HL-60 (cell line): Measurements from ENCODE around the gene AFAP1.

ENCODE experiments used
- GABPA ChIP-seq: IDR thresholded peaks from 2 replicates; pipeline ENCODE4 v1.6.1; 2012; ENCODE audit warnings: low read depth
- TF ChIP-seq, protein P1 (sequence below): IDR thresholded peaks from 2 replicates; pipeline ENCODE4 v1.6.1; 2012; ENCODE audit warnings: low read depth; ENCODE audit not compliant: insufficient replicate concordance
- TF ChIP-seq, protein P2 (sequence below): IDR thresholded peaks from one replicate; pipeline ENCODE4 v1.5.1; 2011; ENCODE audit warnings: low read length, control low read depth, inconsistent platforms; ENCODE audit not compliant: insufficient read depth

DNA sequence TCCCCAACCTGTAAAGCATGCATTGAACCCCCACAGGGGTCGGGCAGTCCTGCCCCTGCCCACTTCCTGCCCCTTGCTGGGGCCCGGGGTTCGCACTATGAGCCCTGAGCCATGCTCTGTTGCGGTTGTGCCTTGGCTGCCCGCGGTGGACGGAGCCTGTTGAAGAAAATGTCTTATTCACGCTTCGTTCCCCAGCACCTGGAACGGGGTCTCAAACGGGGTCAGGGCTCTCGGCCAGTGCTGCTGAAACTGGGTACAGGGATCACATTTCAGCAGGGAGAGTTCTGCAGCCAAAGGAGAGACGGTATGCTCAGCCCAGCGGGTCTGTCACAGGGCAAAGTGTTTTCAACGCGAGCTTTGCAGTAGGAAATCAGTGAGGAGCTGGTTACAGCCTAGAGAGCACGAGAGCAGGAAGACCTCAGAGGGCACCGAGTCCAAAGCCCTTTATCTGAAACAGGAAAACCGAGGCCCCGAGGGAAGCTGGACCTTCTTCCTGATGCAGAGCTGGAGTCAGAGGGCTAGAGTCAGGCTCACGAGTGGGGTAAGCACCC lies 46.3 kb upstream of the AFAP1 start:
- TF ChIP-seq GABPA: no peak
- TF ChIP-seq, protein P1, sequence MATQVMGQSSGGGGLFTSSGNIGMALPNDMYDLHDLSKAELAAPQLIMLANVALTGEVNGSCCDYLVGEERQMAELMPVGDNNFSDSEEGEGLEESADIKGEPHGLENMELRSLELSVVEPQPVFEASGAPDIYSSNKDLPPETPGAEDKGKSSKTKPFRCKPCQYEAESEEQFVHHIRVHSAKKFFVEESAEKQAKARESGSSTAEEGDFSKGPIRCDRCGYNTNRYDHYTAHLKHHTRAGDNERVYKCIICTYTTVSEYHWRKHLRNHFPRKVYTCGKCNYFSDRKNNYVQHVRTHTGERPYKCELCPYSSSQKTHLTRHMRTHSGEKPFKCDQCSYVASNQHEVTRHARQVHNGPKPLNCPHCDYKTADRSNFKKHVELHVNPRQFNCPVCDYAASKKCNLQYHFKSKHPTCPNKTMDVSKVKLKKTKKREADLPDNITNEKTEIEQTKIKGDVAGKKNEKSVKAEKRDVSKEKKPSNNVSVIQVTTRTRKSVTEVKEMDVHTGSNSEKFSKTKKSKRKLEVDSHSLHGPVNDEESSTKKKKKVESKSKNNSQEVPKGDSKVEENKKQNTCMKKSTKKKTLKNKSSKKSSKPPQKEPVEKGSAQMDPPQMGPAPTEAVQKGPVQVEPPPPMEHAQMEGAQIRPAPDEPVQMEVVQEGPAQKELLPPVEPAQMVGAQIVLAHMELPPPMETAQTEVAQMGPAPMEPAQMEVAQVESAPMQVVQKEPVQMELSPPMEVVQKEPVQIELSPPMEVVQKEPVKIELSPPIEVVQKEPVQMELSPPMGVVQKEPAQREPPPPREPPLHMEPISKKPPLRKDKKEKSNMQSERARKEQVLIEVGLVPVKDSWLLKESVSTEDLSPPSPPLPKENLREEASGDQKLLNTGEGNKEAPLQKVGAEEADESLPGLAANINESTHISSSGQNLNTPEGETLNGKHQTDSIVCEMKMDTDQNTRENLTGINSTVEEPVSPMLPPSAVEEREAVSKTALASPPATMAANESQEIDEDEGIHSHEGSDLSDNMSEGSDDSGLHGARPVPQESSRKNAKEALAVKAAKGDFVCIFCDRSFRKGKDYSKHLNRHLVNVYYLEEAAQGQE: no peak
- TF ChIP-seq, protein P2, sequence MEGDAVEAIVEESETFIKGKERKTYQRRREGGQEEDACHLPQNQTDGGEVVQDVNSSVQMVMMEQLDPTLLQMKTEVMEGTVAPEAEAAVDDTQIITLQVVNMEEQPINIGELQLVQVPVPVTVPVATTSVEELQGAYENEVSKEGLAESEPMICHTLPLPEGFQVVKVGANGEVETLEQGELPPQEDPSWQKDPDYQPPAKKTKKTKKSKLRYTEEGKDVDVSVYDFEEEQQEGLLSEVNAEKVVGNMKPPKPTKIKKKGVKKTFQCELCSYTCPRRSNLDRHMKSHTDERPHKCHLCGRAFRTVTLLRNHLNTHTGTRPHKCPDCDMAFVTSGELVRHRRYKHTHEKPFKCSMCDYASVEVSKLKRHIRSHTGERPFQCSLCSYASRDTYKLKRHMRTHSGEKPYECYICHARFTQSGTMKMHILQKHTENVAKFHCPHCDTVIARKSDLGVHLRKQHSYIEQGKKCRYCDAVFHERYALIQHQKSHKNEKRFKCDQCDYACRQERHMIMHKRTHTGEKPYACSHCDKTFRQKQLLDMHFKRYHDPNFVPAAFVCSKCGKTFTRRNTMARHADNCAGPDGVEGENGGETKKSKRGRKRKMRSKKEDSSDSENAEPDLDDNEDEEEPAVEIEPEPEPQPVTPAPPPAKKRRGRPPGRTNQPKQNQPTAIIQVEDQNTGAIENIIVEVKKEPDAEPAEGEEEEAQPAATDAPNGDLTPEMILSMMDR: no peak
